NCI-H748 (cell line): ENCODE results near the gene NELL1.

Experiments
- DNase-seq: peaks from one replicate; lab custom pipeline; 2025; ENCODE audit not compliant: unreplicated experiment; lab: John Stamatoyannopoulos, UW

NELL1 gene

GRCh38 chr11:20937826-20938225 is 268.4 kb downstream of the NELL1 start:
- DNase-seq: no peak

GRCh38 chr11:20949585-20949984 is 280.2 kb downstream of the NELL1 start:
- no peak for DNase-seq

- DNase-seq: no peak
These were observed 293.2 kb downstream of the NELL1 start for GRCh38 chr11:20962581-20962980.

GRCh38 chr11:20963596-20963995 is 294.2 kb downstream of the NELL1 start:
- no peak for DNase-seq

- no peak for DNase-seq
These were observed 295.6 kb downstream of the NELL1 start for GRCh38 chr11:20964985-20965384.

- no peak for DNase-seq
These were observed 297.1 kb downstream of the NELL1 start for GRCh38 chr11:20966489-20966888.

GRCh38 chr11:20973940-20974559 is 304.7 kb downstream of the NELL1 start:
- no peak for DNase-seq

- no peak for DNase-seq
These were observed 311.4 kb downstream of the NELL1 start for GRCh38 chr11:20980736-20981135.

- DNase-seq: no peak
These were observed 321.1 kb downstream of the NELL1 start for GRCh38 chr11:20990447-20990846.

- DNase-seq: no peak
These were observed 322.1 kb downstream of the NELL1 start for GRCh38 chr11:20991471-20991870.

GRCh38 chr11:21007297-21007696 is 337.9 kb downstream of the NELL1 start:
- DNase-seq: no peak

GRCh38 chr11:21018248-21018647 is 348.9 kb downstream of the NELL1 start:
- no peak for DNase-seq

- no peak for DNase-seq
These were observed 357.3 kb downstream of the NELL1 start for GRCh38 chr11:21026685-21027084.

- DNase-seq: peak; percentile 15
These were observed 368.5 kb downstream of the NELL1 start for GRCh38 chr11:21037850-21038249.

GRCh38 chr11:21038801-21039200 is 369.4 kb downstream of the NELL1 start:
- no peak for DNase-seq

GRCh38 chr11:21040630-21041029 is 371.2 kb downstream of the NELL1 start:
- no peak for DNase-seq

- DNase-seq: no peak
These were observed 379.2 kb downstream of the NELL1 start for GRCh38 chr11:21048626-21049025.

GRCh38 chr11:21053466-21053865 is 384.1 kb downstream of the NELL1 start:
- DNase-seq: no peak

GRCh38 chr11:21056644-21057043 is 387.3 kb downstream of the NELL1 start:
- DNase-seq: no peak

GRCh38 chr11:21059879-21060278 is 390.5 kb downstream of the NELL1 start:
- DNase-seq: no peak

- DNase-seq: peak; percentile 18
These were observed 396.6 kb downstream of the NELL1 start for GRCh38 chr11:21066030-21066429.

GRCh38 chr11:21068886-21069285 is 399.5 kb downstream of the NELL1 start:
- no peak for DNase-seq

- no peak for DNase-seq
These were observed 400.5 kb downstream of the NELL1 start for GRCh38 chr11:21069909-21070308.
